ENCODE results near the gene INKA1.
A peak's percentile ranks its signal among the peaks of the same experiment; 100 is the strongest.
"Not testable (repeated sequence)": the region's sequence is repeated elsewhere in the genome, so short reads cannot be mapped to it uniquely, and the experiment has no call there.

Gene INKA1

GRCh38 chr3:49802719-49803464, at the start of gene INKA1:
TSS of gene INKA1 (plus strand) at chr3:49803261. CDS start at chr3:49803393, 132 bp downstream.
- peak; percentile 66 to 79 for DNase-seq

GRCh38 chr3:49754536-49754935, 48.5 kb upstream of the INKA1 start:
- DNase-seq = no peak

- DNase-seq = no peak
Measured at GRCh38 chr3:49756036-49756435, 47.0 kb upstream of the INKA1 start.

- no peak for DNase-seq
Measured at GRCh38 chr3:49757197-49757596, 45.9 kb upstream of the INKA1 start.

- no peak for DNase-seq
Measured at GRCh38 chr3:49759226-49759625, 43.8 kb upstream of the INKA1 start.

- no peak for DNase-seq
Measured at GRCh38 chr3:49761661-49762060, 41.4 kb upstream of the INKA1 start.

GRCh38 chr3:49763981-49764380, 39.1 kb upstream of the INKA1 start:
- DNase-seq = no peak

- no peak for DNase-seq
Measured at GRCh38 chr3:49769286-49769915, 33.7 kb upstream of the INKA1 start.

GRCh38 chr3:49769926-49770325, 33.1 kb upstream of the INKA1 start:
- DNase-seq = no peak

GRCh38 chr3:49771340-49771938, 31.6 kb upstream of the INKA1 start:
- no peak for DNase-seq

GRCh38 chr3:49772703-49773102, 30.4 kb upstream of the INKA1 start:
- no peak for DNase-seq

GRCh38 chr3:49775538-49775937, 27.5 kb upstream of the INKA1 start:
- no peak for DNase-seq

GRCh38 chr3:49776101-49776500, 27.0 kb upstream of the INKA1 start:
- DNase-seq = not testable (repeated sequence)

GRCh38 chr3:49779358-49780079, 23.5 kb upstream of the INKA1 start:
- DNase-seq = no peak

- DNase-seq = no peak
Measured at GRCh38 chr3:49780080-49780974, 22.7 kb upstream of the INKA1 start.

GRCh38 chr3:49780975-49781365, 22.1 kb upstream of the INKA1 start:
- DNase-seq = not testable (repeated sequence)

GRCh38 chr3:49781415-49782199, 21.5 kb upstream of the INKA1 start:
- DNase-seq = no peak

GRCh38 chr3:49782277-49782676, 20.8 kb upstream of the INKA1 start:
- not testable (repeated sequence) for DNase-seq

- DNase-seq = no peak
Measured at GRCh38 chr3:49785565-49786356, 17.3 kb upstream of the INKA1 start.

- peak; percentile 96 to 97 for DNase-seq
Measured at GRCh38 chr3:49786357-49787181, 16.5 kb upstream of the INKA1 start, which contains the start of gene IP6K1. TSS of gene IP6K1 (minus strand) at chr3:49786542. CDS start at chr3:49748040, 38,502 bp downstream.
